Transverse colon (tissue), 3 donors: ENCODE measurements around the gene ADM5.

ENCODE experiments used
- EP300 ChIP-seq: sonication (generic); formaldehyde crosslinking; IDR thresholded peaks from one replicate; pipeline ENCODE4 v1.6.1; 2017; ENCODE audit warnings: antibody characterized with exemption, low read depth
- TF ChIP-seq, protein P1 (sequence below), 5 experiments: fragments of 200-600 bp in 3 of 5; fragments of 450-650 bp in 2 of 5; sonication (generic) in 3 of 5; IDR thresholded peaks; 1 replicate in 2 of 5; 2 replicates in 3 of 5; pipeline ENCODE4 v1.5.1; 2016 to 2017; ENCODE audit warnings: antibody characterized with exemption in 5 of 5, inconsistent platforms in 3 of 5, mild to moderate bottlenecking in 2 of 5, moderate library complexity in 1 of 5

DNA sequence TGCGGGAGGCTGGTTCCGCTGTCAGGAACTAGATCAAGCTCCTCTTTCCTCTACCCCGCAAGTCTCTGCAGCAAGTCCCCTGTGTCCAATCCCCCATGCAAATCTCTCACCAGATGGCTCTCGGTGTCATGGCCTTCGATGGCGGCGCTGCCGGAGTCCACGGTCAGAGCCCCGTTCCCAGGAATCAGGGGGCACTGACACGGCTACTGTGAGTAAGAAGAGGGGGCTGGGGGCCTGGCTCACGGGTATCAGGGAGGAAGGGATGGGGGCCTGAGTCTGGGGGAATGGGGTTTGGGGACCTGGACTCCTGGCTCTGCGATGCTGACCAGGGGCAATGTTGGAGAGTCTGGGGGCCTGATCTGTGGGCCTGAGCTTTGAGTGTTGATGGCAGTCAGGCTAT is 43.4 kb upstream of the ADM5 start:
- TF ChIP-seq, protein P1, sequence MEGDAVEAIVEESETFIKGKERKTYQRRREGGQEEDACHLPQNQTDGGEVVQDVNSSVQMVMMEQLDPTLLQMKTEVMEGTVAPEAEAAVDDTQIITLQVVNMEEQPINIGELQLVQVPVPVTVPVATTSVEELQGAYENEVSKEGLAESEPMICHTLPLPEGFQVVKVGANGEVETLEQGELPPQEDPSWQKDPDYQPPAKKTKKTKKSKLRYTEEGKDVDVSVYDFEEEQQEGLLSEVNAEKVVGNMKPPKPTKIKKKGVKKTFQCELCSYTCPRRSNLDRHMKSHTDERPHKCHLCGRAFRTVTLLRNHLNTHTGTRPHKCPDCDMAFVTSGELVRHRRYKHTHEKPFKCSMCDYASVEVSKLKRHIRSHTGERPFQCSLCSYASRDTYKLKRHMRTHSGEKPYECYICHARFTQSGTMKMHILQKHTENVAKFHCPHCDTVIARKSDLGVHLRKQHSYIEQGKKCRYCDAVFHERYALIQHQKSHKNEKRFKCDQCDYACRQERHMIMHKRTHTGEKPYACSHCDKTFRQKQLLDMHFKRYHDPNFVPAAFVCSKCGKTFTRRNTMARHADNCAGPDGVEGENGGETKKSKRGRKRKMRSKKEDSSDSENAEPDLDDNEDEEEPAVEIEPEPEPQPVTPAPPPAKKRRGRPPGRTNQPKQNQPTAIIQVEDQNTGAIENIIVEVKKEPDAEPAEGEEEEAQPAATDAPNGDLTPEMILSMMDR (IDR thresholded peaks at IDR 0.05) = no peak
- TF ChIP-seq EP300 = no peak
